GM23338 (cell line): ENCODE measurements around the gene ZEB1. TPM values are rescaled to one million over a fixed set of nuclear protein-coding genes. Genes with fewer than 3 reads are reported as not detected.

Experiments
- ATAC-seq: fragments of 200-7000 bp; cut with Tn5 transposase; 3 replicates; pipeline ENCODE4 v1.9.1; 2020
- DNase-seq: peaks from one replicate; pipeline ENCODE4 v3.0.0-alpha.2; 2015; ENCODE audit warnings: low spot score
- H2AFZ ChIP-seq: fragments of 200-600 bp; sonication (generic); 2 replicates; pipeline ENCODE4 v1.8.0; 2016; ENCODE audit warnings: antibody characterized with exemption, mild to moderate bottlenecking, moderate library complexity
- H3F3A ChIP-seq: fragments of 200-600 bp; sonication (generic); replicated peaks from 2 replicates; pipeline ENCODE4 v1.8.0; 2017; ENCODE audit warnings: antibody characterized with exemption, mixed run types, low read depth
- H3K27ac ChIP-seq: fragments of 200-600 bp; sonication (generic); 2 replicates; pipeline ENCODE4 v1.6.1; 2016; ENCODE audit warnings: low read depth
- H3K27me3 ChIP-seq: fragments of 200-600 bp; sonication (generic); 2 replicates; pipeline ENCODE4 v1.8.0; 2016; ENCODE audit warnings: mild to moderate bottlenecking, mixed run types, moderate library complexity; ENCODE audit not compliant: insufficient read depth
- H3K36me3 ChIP-seq: fragments of 200-600 bp; sonication (generic); 2 replicates; pipeline ENCODE4 v1.8.0; 2016; ENCODE audit warnings: mild to moderate bottlenecking; ENCODE audit not compliant: insufficient read depth
- H3K4me1 ChIP-seq: fragments of 200-600 bp; sonication (generic); 2 replicates; pipeline ENCODE4 v1.8.0; 2016; ENCODE audit warnings: mild to moderate bottlenecking, moderate library complexity; ENCODE audit not compliant: insufficient read depth
- H3K4me2 ChIP-seq: fragments of 200-600 bp; sonication (generic); 2 replicates; pipeline ENCODE4 v1.7.1; 2017; ENCODE audit warnings: mixed run types
- H3K4me3 ChIP-seq: fragments of 200-600 bp; sonication (generic); 2 replicates; pipeline ENCODE4 v1.6.1; 2016; ENCODE audit warnings: mixed run types
- H3K79me2 ChIP-seq: fragments of 200-600 bp; sonication (generic); replicated peaks from 2 replicates; pipeline ENCODE4 v1.8.0; 2017; ENCODE audit warnings: mild to moderate bottlenecking; ENCODE audit not compliant: insufficient read depth
- H3K9me2 ChIP-seq: fragments of 200-600 bp; sonication (generic); 2 replicates; pipeline ENCODE4 v1.8.0; 2017; ENCODE audit not compliant: insufficient read depth
- H4K20me1 ChIP-seq: fragments of 200-600 bp; sonication (generic); replicated peaks from 2 replicates; pipeline ENCODE4 v1.8.0; 2017; ENCODE audit warnings: mild to moderate bottlenecking; ENCODE audit not compliant: insufficient read depth
- H3K27ac Mint-ChIP-seq: 2 replicates; pipeline ENCODE4 v1.8.0; 2020; ENCODE audit warnings: inconsistent platforms, mild to moderate bottlenecking, moderate library complexity, mixed read lengths
- H3K27me3 Mint-ChIP-seq: 3 replicates; pipeline ENCODE4 v1.8.0; 2022; ENCODE audit warnings: low read depth, mild to moderate bottlenecking, moderate library complexity, mixed read lengths, inconsistent platforms; ENCODE audit not compliant: insufficient read depth, poor library complexity
- H3K36me3 Mint-ChIP-seq: 3 replicates; pipeline ENCODE4 v1.8.0; 2021; ENCODE audit warnings: low read depth, mild to moderate bottlenecking, inconsistent platforms, moderate library complexity, mixed read lengths
- H3K4me1 Mint-ChIP-seq: 3 replicates; pipeline ENCODE4 v1.8.0; 2020; ENCODE audit warnings: mild to moderate bottlenecking, inconsistent platforms, mixed read lengths
- H3K4me3 Mint-ChIP-seq: 3 replicates; pipeline ENCODE4 v1.8.0; 2021; ENCODE audit warnings: moderate library complexity, mild to moderate bottlenecking, inconsistent platforms, mixed read lengths
- H3K9me3 Mint-ChIP-seq: 3 replicates; pipeline ENCODE4 v1.8.0; 2020; ENCODE audit warnings: moderate library complexity, mild to moderate bottlenecking, inconsistent platforms, mixed read lengths
- CREB1 ChIP-seq: fragments of 250-450 bp; sonication (Bioruptor Pico); IDR thresholded peaks from 2 replicates; pipeline ENCODE4 v1.5.0; 2020; ENCODE audit warnings: low read depth, mild to moderate bottlenecking, moderate library complexity
- EZH2 ChIP-seq: fragments of 200-600 bp; sonication (generic); IDR thresholded peaks from one replicate; pipeline ENCODE4 v1.8.0; 2017; ENCODE audit warnings: antibody characterized with exemption, mild to moderate bottlenecking, low read depth; ENCODE audit not compliant: unreplicated experiment
- EZH2phosphoT487 ChIP-seq: fragments of 200-600 bp; sonication (generic); IDR thresholded peaks from one replicate; pipeline ENCODE4 v1.8.1; 2018; ENCODE audit warnings: antibody characterized with exemption; ENCODE audit not compliant: unreplicated experiment
- JUNB ChIP-seq: IDR thresholded peaks from one replicate; pipeline ENCODE4 v1.6.1; 2016; ENCODE audit warnings: antibody characterized with exemption; ENCODE audit not compliant: unreplicated experiment
- NANOG ChIP-seq: IDR thresholded peaks from 2 replicates; pipeline ENCODE4 v1.6.1; 2016; ENCODE audit warnings: antibody characterized with exemption, borderline replicate concordance
- POLR2AphosphoS5 ChIP-seq: IDR thresholded peaks from 2 replicates; pipeline ENCODE4 v1.6.1; 2016; ENCODE audit warnings: antibody characterized with exemption, low read depth
- STAT1 ChIP-seq: IDR thresholded peaks from one replicate; pipeline ENCODE4 v1.6.1; 2016; ENCODE audit warnings: antibody characterized with exemption; ENCODE audit not compliant: unreplicated experiment
- ZNF114 ChIP-seq: fragments of 250-450 bp; sonication (Bioruptor Pico); IDR thresholded peaks from 2 replicates; pipeline ENCODE4 v1.5.0; 2020; ENCODE audit warnings: mild to moderate bottlenecking, moderate library complexity
- ZNF331 ChIP-seq: fragments of 250-450 bp; sonication (Bioruptor Pico); IDR thresholded peaks from 2 replicates; pipeline ENCODE4 v1.5.0; 2020; ENCODE audit warnings: low read depth, mild to moderate bottlenecking, moderate library complexity
- polyA plus RNA-seq: library from polyadenylated mRNA; unstranded; fragments of >200 nt; fragmentation: Nextera tagmentation; extraction: Ambion mirVana; gene quantifications from 2 replicates; pipeline ENCODE4 v1.2.1, GENCODE V29; 2016
- total RNA-seq: library from RNA; depleted of rRNA; stranded (reverse); fragments of >200 nt; shearing (Covaris generic); gene quantifications from 2 replicates; pipeline ENCODE4 v1.2.3, GENCODE V29; 2014
- TF ChIP-seq, protein P1 (sequence below): fragments of 250-450 bp; sonication (Bioruptor Pico); IDR thresholded peaks from 2 replicates; pipeline ENCODE4 v1.5.0; 2020; ENCODE audit warnings: mild to moderate bottlenecking, moderate library complexity
- TF ChIP-seq, protein P2 (sequence below): IDR thresholded peaks from one replicate; pipeline ENCODE4 v1.6.1; 2018; ENCODE audit warnings: antibody characterized with exemption; ENCODE audit not compliant: unreplicated experiment
- TF ChIP-seq, protein P3 (sequence below): IDR thresholded peaks from 2 replicates; pipeline ENCODE4 v1.6.1; 2016; ENCODE audit warnings: antibody characterized with exemption
- TF ChIP-seq, protein P4 (sequence below), 2 experiments: fragments of 200-600 bp in 1 of 2; sonication (generic) in 1 of 2; conservative IDR thresholded peaks; 2 replicates each; pipeline versions ENCODE4 v1.5.1 to v1.6.1; 2016 to 2017; ENCODE audit warnings: antibody characterized with exemption in 2 of 2, low read depth in 2 of 2, mild to moderate bottlenecking in 2 of 2, moderate library complexity in 1 of 2

Gene ZEB1
- total and polyA plus RNA-seq, 2 experiments from 2014 or later, result 0.16 to 0.45 TPM

DNA sequence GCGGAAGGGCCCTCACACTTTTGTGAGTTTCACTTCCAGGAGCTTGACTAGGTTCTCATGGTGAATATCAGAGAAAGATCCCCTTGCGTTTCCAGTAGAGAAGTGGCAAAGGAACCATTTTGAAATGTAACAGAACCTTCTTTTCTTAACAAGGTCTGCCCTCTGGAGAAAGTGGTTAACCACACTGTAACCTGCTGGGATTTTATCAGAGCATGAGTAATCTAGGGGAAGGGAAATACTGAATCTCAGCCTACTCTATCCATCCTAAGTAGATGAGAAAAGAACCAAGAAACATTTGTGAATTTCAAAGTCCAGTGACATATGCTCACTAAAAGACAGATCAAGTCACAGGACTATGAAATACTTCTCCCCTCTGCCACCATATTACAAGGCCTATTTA lies 235.5 kb downstream of the ZEB1 start:
- Histone ChIP-seq H3K27ac (no peak overlapping the region), H3K4me2 (no peak overlapping the region), H4K20me1 (no peaks in the 10 kb centered on the region), H3K4me3 (no peak overlapping the region), H3K79me2 (no peaks in the 10 kb centered on the region), H3K9me2 (no peaks in the 10 kb centered on the region), H2AFZ (no peak overlapping the region; the same call in 1 of the 2 replicates), H3K36me3 (no peaks in the 10 kb centered on the region; the same call in 1 of the 2 replicates), H3F3A (no peaks in the 10 kb centered on the region), H3K4me1 (no peaks in the 10 kb centered on the region), H3K27me3 (no peaks in the 10 kb centered on the region)
- peaks cover 24% of the 10 kb centered on the region for H3K9me3 Mint-ChIP-seq
- no peak overlapping the region for H3K4me3 Mint-ChIP-seq
- H3K4me1 Mint-ChIP-seq, result no peaks in the 10 kb centered on the region
- H3K27me3 Mint-ChIP-seq, result no peaks in the 10 kb centered on the region
- ATAC-seq, result no peak
- no peak overlapping the region for H3K27ac Mint-ChIP-seq
- TF ChIP-seq ZNF114 (no peak), EZH2 (no peak), POLR2AphosphoS5 (no peak), STAT1 (no peak), JUNB (no peak), NANOG (no peak), ZNF331 (CRISPR knock-in tag) (no peak), CREB1 (no peak), EZH2phosphoT487 (no peak)
- TF ChIP-seq, protein P1, sequence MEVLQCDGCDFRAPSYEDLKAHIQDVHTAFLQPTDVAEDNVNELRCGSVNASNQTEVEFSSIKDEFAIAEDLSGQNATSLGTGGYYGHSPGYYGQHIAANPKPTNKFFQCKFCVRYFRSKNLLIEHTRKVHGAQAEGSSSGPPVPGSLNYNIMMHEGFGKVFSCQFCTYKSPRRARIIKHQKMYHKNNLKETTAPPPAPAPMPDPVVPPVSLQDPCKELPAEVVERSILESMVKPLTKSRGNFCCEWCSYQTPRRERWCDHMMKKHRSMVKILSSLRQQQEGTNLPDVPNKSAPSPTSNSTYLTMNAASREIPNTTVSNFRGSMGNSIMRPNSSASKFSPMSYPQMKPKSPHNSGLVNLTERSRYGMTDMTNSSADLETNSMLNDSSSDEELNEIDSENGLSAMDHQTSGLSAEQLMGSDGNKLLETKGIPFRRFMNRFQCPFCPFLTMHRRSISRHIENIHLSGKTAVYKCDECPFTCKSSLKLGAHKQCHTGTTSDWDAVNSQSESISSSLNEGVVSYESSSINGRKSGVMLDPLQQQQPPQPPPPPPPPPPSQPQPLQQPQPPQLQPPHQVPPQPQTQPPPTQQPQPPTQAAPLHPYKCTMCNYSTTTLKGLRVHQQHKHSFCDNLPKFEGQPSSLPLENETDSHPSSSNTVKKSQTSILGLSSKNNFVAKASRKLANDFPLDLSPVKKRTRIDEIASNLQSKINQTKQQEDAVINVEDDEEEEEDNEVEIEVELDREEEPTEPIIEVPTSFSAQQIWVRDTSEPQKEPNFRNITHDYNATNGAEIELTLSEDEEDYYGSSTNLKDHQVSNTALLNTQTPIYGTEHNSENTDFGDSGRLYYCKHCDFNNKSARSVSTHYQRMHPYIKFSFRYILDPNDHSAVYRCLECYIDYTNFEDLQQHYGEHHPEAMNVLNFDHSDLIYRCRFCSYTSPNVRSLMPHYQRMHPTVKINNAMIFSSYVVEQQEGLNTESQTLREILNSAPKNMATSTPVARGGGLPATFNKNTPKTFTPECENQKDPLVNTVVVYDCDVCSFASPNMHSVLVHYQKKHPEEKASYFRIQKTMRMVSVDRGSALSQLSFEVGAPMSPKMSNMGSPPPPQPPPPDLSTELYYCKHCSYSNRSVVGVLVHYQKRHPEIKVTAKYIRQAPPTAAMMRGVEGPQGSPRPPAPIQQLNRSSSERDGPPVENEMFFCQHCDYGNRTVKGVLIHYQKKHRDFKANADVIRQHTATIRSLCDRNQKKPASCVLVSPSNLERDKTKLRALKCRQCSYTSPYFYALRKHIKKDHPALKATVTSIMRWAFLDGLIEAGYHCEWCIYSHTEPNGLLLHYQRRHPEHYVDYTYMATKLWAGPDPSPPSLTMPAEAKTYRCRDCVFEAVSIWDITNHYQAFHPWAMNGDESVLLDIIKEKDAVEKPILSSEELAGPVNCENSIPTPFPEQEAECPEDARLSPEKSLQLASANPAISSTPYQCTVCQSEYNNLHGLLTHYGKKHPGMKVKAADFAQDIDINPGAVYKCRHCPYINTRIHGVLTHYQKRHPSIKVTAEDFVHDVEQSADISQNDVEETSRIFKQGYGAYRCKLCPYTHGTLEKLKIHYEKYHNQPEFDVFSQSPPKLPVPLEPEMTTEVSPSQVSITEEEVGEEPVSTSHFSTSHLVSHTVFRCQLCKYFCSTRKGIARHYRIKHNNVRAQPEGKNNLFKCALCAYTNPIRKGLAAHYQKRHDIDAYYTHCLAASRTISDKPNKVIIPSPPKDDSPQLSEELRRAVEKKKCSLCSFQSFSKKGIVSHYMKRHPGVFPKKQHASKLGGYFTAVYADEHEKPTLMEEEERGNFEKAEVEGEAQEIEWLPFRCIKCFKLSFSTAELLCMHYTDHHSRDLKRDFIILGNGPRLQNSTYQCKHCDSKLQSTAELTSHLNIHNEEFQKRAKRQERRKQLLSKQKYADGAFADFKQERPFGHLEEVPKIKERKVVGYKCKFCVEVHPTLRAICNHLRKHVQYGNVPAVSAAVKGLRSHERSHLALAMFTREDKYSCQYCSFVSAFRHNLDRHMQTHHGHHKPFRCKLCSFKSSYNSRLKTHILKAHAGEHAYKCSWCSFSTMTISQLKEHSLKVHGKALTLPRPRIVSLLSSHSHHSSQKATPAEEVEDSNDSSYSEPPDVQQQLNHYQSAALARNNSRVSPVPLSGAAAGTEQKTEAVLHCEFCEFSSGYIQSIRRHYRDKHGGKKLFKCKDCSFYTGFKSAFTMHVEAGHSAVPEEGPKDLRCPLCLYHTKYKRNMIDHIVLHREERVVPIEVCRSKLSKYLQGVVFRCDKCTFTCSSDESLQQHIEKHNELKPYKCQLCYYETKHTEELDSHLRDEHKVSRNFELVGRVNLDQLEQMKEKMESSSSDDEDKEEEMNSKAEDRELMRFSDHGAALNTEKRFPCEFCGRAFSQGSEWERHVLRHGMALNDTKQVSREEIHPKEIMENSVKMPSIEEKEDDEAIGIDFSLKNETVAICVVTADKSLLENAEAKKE (CRISPR knock-in tag), result no peak
- TF ChIP-seq, protein P2, sequence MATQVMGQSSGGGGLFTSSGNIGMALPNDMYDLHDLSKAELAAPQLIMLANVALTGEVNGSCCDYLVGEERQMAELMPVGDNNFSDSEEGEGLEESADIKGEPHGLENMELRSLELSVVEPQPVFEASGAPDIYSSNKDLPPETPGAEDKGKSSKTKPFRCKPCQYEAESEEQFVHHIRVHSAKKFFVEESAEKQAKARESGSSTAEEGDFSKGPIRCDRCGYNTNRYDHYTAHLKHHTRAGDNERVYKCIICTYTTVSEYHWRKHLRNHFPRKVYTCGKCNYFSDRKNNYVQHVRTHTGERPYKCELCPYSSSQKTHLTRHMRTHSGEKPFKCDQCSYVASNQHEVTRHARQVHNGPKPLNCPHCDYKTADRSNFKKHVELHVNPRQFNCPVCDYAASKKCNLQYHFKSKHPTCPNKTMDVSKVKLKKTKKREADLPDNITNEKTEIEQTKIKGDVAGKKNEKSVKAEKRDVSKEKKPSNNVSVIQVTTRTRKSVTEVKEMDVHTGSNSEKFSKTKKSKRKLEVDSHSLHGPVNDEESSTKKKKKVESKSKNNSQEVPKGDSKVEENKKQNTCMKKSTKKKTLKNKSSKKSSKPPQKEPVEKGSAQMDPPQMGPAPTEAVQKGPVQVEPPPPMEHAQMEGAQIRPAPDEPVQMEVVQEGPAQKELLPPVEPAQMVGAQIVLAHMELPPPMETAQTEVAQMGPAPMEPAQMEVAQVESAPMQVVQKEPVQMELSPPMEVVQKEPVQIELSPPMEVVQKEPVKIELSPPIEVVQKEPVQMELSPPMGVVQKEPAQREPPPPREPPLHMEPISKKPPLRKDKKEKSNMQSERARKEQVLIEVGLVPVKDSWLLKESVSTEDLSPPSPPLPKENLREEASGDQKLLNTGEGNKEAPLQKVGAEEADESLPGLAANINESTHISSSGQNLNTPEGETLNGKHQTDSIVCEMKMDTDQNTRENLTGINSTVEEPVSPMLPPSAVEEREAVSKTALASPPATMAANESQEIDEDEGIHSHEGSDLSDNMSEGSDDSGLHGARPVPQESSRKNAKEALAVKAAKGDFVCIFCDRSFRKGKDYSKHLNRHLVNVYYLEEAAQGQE, result no peak
- TF ChIP-seq, protein P3, sequence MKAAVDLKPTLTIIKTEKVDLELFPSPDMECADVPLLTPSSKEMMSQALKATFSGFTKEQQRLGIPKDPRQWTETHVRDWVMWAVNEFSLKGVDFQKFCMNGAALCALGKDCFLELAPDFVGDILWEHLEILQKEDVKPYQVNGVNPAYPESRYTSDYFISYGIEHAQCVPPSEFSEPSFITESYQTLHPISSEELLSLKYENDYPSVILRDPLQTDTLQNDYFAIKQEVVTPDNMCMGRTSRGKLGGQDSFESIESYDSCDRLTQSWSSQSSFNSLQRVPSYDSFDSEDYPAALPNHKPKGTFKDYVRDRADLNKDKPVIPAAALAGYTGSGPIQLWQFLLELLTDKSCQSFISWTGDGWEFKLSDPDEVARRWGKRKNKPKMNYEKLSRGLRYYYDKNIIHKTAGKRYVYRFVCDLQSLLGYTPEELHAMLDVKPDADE, result no peak
- TF ChIP-seq, protein P4, sequence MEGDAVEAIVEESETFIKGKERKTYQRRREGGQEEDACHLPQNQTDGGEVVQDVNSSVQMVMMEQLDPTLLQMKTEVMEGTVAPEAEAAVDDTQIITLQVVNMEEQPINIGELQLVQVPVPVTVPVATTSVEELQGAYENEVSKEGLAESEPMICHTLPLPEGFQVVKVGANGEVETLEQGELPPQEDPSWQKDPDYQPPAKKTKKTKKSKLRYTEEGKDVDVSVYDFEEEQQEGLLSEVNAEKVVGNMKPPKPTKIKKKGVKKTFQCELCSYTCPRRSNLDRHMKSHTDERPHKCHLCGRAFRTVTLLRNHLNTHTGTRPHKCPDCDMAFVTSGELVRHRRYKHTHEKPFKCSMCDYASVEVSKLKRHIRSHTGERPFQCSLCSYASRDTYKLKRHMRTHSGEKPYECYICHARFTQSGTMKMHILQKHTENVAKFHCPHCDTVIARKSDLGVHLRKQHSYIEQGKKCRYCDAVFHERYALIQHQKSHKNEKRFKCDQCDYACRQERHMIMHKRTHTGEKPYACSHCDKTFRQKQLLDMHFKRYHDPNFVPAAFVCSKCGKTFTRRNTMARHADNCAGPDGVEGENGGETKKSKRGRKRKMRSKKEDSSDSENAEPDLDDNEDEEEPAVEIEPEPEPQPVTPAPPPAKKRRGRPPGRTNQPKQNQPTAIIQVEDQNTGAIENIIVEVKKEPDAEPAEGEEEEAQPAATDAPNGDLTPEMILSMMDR (conservative IDR thresholded peaks at IDR 0.05; ENCODE audit: low read depth in 2 of 2), result no peak
- no peak for DNase-seq
- H3K36me3 Mint-ChIP-seq, result peaks cover 11% of the 10 kb centered on the region
